Glutamatergic neuron (in vitro differentiated cells): ENCODE data around the gene CNIH3. TPM values are rescaled to one million over a fixed set of nuclear protein-coding genes. Genes with fewer than 3 reads are reported as not detected.

Source experiments
- DNase-seq: peaks from one replicate; pipeline ENCODE4 v3.0.0; 2022
- H3K27ac Mint-ChIP-seq: one replicate; pipeline ENCODE4 v1.8.0; 2020; ENCODE audit warnings: mild to moderate bottlenecking, mixed read lengths, inconsistent platforms; ENCODE audit not compliant: unreplicated experiment
- H3K27me3 Mint-ChIP-seq: one replicate; pipeline ENCODE4 v1.8.0; 2020; ENCODE audit warnings: mild to moderate bottlenecking, moderate library complexity, mixed read lengths, inconsistent platforms; ENCODE audit not compliant: unreplicated experiment
- H3K36me3 Mint-ChIP-seq: one replicate; pipeline ENCODE4 v1.8.0; 2020; ENCODE audit warnings: mild to moderate bottlenecking, mixed read lengths, inconsistent platforms; ENCODE audit not compliant: unreplicated experiment
- H3K4me1 Mint-ChIP-seq: one replicate; pipeline ENCODE4 v1.8.0; 2020; ENCODE audit warnings: mild to moderate bottlenecking, low read depth, mixed read lengths, inconsistent platforms; ENCODE audit not compliant: unreplicated experiment
- H3K4me3 Mint-ChIP-seq: one replicate; pipeline ENCODE4 v1.8.0; 2020; ENCODE audit warnings: mild to moderate bottlenecking, mixed read lengths, inconsistent platforms; ENCODE audit not compliant: unreplicated experiment
- H3K9me3 Mint-ChIP-seq: one replicate; pipeline ENCODE4 v1.8.0; 2020; ENCODE audit warnings: mild to moderate bottlenecking, moderate library complexity, mixed read lengths, inconsistent platforms; ENCODE audit not compliant: unreplicated experiment
- CTCF ChIP-seq: fragments of 200-600 bp; sonication (generic); IDR thresholded peaks from one replicate; pipeline ENCODE4 v1.5.0; 2021; ENCODE audit not compliant: partially characterized antibody, unreplicated experiment
- total RNA-seq: library from RNA; stranded (reverse); fragmentation: NEBNext Ultra II Directional; extraction: Animal tissue kit (Norgen Biotek cat#: 25700); gene quantifications from one replicate; pipeline ENCODE4 v1.2.1, GENCODE V29; 2021; ENCODE audit not compliant: unreplicated experiment

The CNIH3 gene
- total RNA-seq, 1 donor from 2014 or later, result 4.4 TPM

GRCh38 chr1:224676551-224676950, 60.4 kb downstream of the CNIH3 start:
- Mint-ChIP-seq H3K36me3 (no peaks in the 10 kb centered on the region), H3K27ac (no peak overlapping the region), H3K4me1 (peaks cover 11% of the 10 kb centered on the region), H3K4me3 (no peak overlapping the region), H3K9me3 (peaks cover 1% of the 10 kb centered on the region), H3K27me3 (peaks cover 1% of the 10 kb centered on the region)
- no peak for DNase-seq
- no peak for TF ChIP-seq CTCF

GRCh38 chr1:224678168-224678567, 62.1 kb downstream of the CNIH3 start:
- TF ChIP-seq CTCF, result no peak
- Mint-ChIP-seq H3K9me3 (peaks cover 2% of the 10 kb centered on the region), H3K36me3 (no peaks in the 10 kb centered on the region), H3K4me3 (no peak overlapping the region), H3K4me1 (peaks cover 8% of the 10 kb centered on the region), H3K27ac (no peak overlapping the region), H3K27me3 (peaks cover 2% of the 10 kb centered on the region)
- no peak for DNase-seq

- DNase-seq, result no peak
- H3K27me3 Mint-ChIP-seq, result peaks cover 3% of the 10 kb centered on the region
- H3K4me3 Mint-ChIP-seq, result no peak overlapping the region
- H3K9me3 Mint-ChIP-seq, result peaks cover 2% of the 10 kb centered on the region
- no peak overlapping the region for H3K27ac Mint-ChIP-seq
- peaks cover 8% of the 10 kb centered on the region for H3K4me1 Mint-ChIP-seq
- H3K36me3 Mint-ChIP-seq, result no peaks in the 10 kb centered on the region
- no peak for TF ChIP-seq CTCF
Observed at GRCh38 chr1:224679606-224680005, 63.5 kb downstream of the CNIH3 start.

GRCh38 chr1:224681816-224682215, 65.7 kb downstream of the CNIH3 start:
- Mint-ChIP-seq H3K4me3 (no peak overlapping the region), H3K9me3 (peaks cover 2% of the 10 kb centered on the region), H3K27ac (no peak overlapping the region), H3K36me3 (no peaks in the 10 kb centered on the region), H3K4me1 (peaks cover 13% of the 10 kb centered on the region), H3K27me3 (peaks cover 1% of the 10 kb centered on the region)
- no peak for TF ChIP-seq CTCF
- no peak for DNase-seq

GRCh38 chr1:224683936-224684335, 67.8 kb downstream of the CNIH3 start:
- Mint-ChIP-seq H3K36me3 (no peaks in the 10 kb centered on the region), H3K4me1 (peaks cover 13% of the 10 kb centered on the region), H3K9me3 (peaks cover 2% of the 10 kb centered on the region), H3K4me3 (no peak overlapping the region), H3K27ac (no peak overlapping the region), H3K27me3 (peaks cover 1% of the 10 kb centered on the region)
- TF ChIP-seq CTCF, result no peak
- DNase-seq, result no peak
